Activated B cell treated with CpG ODN at 0.5 μM for 24 hours (primary cell): Measurements from ENCODE around the gene RET. TPM values are rescaled to one million over a fixed set of nuclear protein-coding genes. Genes with fewer than 3 reads are reported as not detected.

Source experiments
- ATAC-seq: fragments of 200-7000 bp; cut with Tn5 transposase; one replicate; pipeline ENCODE4 v1.10.0; 2021; ENCODE audit warnings: low read depth, mild to moderate bottlenecking, moderate library complexity
- CTCF ChIA-PET: fragments of 350-600 bp; sonication (Branson Sonifier 250); formaldehyde crosslinking; loops from one replicate; lab custom pipeline; 2021; ENCODE audit warnings: antibody characterized with exemption; lab: Charles Lee
- POLR2A ChIA-PET: fragments of 350-600 bp; sonication (Branson Sonifier 250); formaldehyde crosslinking; loops from one replicate; lab custom pipeline; 2021; ENCODE audit warnings: antibody characterized with exemption; lab: Charles Lee
- DNase-seq: peaks from one replicate; pipeline ENCODE4 v3.0.0; 2022
- H3K27ac Mint-ChIP-seq: one replicate; pipeline ENCODE4 v1.8.0; 2020; ENCODE audit warnings: mixed read lengths
- H3K27me3 Mint-ChIP-seq: one replicate; pipeline ENCODE4 v1.8.0; 2021; ENCODE audit warnings: mixed read lengths
- H3K36me3 Mint-ChIP-seq: one replicate; pipeline ENCODE4 v1.8.0; 2021; ENCODE audit warnings: low read depth, mixed read lengths
- H3K4me1 Mint-ChIP-seq: one replicate; pipeline ENCODE4 v1.8.0; 2021; ENCODE audit warnings: mixed read lengths
- H3K4me3 Mint-ChIP-seq: one replicate; pipeline ENCODE4 v1.8.0; 2020; ENCODE audit warnings: mild to moderate bottlenecking, mixed read lengths
- H3K9me3 Mint-ChIP-seq: one replicate; pipeline ENCODE4 v1.8.0; 2020; ENCODE audit warnings: mixed read lengths
- CTCF ChIP-seq: fragments of 200-600 bp; IDR thresholded peaks from one replicate; pipeline ENCODE4 v1.8.0; 2022; ENCODE audit warnings: antibody characterized with exemption, mild to moderate bottlenecking
- intact Hi-C: fragments of 100-400 bp; cut with micrococcal nuclease; formaldehyde crosslinking; loops from one replicate; pipeline ENCODE4 v1.15.1; 2024
- total RNA-seq: library from RNA; stranded (reverse); gene quantifications from 2 replicates; pipeline ENCODE4 v1.2.3, GENCODE V29; 2022

The RET gene
- total RNA-seq, 1 donor from 2014 or later, result not detected

DNA sequence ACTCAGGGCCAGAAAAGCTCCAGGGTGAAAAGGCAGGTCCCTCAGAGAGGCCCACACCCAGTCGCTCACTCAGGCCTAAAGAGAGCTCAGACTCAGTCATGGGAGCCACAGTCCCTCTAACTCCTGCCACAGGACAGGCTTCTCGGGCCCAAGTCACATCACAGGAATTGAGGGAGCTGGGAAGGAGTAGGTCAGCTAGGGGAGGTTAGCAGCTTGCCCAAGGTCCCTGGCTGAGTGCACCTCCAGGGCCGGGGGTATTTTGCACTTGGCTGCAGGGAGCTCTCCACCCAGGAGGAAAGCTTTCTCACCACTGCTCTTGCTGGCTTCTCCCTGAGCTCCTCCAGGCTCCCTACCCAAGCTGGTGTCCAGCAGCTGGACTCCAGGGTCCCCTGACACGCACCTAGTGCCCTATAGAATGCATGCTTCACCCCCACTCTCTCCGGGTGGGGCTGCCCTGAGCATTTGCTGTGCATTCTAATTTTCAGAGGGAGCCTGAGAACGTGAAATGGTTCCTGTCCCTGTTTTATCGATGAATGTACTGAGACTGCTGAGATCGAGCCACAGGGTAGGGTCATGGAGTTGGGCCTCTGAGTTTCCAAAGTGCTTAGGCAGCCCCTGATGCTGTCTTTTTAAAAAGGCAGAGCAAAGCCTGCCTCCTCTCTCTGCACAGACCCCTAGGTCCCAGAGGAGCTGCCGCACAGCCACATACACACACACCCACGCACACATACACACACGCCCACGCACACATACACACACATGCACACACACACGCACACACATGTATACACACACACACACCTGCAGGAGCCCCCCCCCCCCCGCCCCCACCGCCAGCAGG lies 37.9 kb upstream of the RET start:
- POLR2A ChIA-PET, result no interaction called here
- TF ChIP-seq CTCF, result no peak
- Mint-ChIP-seq H3K36me3 (no peaks in the 10 kb centered on the region), H3K27me3 (no peaks in the 10 kb centered on the region), H3K9me3 (peaks cover 3% of the 10 kb centered on the region), H3K4me1 (no peaks in the 10 kb centered on the region), H3K4me3 (no peak overlapping the region), H3K27ac (no peak overlapping the region)
- DNase-seq (no peak), ATAC-seq (no peak)
- CTCF ChIA-PET, result no interaction called here
- intact Hi-C loops, result no loop called here

- H3K4me3 Mint-ChIP-seq, result no peak overlapping the region
- no peak for ATAC-seq
- DNase-seq, result no peak
- no peaks in the 10 kb centered on the region for H3K36me3 Mint-ChIP-seq
- H3K4me1 Mint-ChIP-seq, result no peaks in the 10 kb centered on the region
- H3K27ac Mint-ChIP-seq, result no peak overlapping the region
- TF ChIP-seq CTCF, result no peak
- intact Hi-C loops, result no loop called here
- no peaks in the 10 kb centered on the region for H3K27me3 Mint-ChIP-seq
- POLR2A ChIA-PET, result no interaction called here
- H3K9me3 Mint-ChIP-seq, result no peaks in the 10 kb centered on the region
- CTCF ChIA-PET, result no interaction called here
Observed at GRCh38 chr10:43039624-43040481, 37.0 kb upstream of the RET start.

DNA sequence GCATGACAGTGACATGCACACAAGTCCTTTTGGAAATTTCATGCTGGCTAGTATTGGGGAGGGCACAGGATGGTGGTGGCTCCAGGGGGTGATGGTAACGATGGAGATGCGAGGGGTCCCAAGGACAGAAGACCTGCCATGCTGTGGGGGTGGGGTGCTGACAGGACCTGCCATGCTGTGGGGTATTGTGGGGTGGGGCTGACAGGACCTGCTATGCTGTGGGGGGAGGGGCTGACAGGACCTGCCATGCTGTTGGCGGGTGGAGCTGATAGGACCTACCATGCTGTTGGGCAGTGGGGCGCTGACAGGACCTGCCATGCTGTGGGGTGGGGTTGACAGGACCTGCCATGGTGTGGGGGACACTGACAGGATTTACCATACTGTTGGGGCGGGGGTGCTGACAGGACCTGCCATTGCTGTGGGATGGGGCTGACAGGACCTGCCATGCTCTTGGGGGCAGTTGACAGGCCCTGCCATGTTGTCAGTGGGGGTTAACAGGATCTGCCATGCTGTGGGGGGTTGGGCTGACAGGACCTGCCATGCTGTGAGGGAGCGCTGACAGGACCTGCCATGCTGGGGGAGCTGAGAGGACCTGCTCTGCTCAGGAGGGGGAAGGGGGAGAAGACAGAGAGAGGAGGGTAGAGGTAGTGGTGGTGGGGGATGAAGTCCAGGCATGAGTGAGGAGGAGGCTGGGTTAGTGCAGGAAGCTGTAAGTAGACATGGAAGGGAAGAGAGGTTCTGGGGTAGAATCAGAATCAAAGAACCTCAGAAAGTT lies 36.2 kb upstream of the RET start:
- no peak overlapping the region for H3K27ac Mint-ChIP-seq
- intact Hi-C loops, result no loop called here
- H3K9me3 Mint-ChIP-seq, result no peaks in the 10 kb centered on the region
- no peak for TF ChIP-seq CTCF
- H3K4me1 Mint-ChIP-seq, result no peaks in the 10 kb centered on the region
- CTCF ChIA-PET, result no interaction called here
- ATAC-seq (no peak), DNase-seq (no peak)
- H3K36me3 Mint-ChIP-seq, result no peaks in the 10 kb centered on the region
- POLR2A ChIA-PET, result no interaction called here
- H3K4me3 Mint-ChIP-seq, result no peak overlapping the region
- no peaks in the 10 kb centered on the region for H3K27me3 Mint-ChIP-seq

DNA sequence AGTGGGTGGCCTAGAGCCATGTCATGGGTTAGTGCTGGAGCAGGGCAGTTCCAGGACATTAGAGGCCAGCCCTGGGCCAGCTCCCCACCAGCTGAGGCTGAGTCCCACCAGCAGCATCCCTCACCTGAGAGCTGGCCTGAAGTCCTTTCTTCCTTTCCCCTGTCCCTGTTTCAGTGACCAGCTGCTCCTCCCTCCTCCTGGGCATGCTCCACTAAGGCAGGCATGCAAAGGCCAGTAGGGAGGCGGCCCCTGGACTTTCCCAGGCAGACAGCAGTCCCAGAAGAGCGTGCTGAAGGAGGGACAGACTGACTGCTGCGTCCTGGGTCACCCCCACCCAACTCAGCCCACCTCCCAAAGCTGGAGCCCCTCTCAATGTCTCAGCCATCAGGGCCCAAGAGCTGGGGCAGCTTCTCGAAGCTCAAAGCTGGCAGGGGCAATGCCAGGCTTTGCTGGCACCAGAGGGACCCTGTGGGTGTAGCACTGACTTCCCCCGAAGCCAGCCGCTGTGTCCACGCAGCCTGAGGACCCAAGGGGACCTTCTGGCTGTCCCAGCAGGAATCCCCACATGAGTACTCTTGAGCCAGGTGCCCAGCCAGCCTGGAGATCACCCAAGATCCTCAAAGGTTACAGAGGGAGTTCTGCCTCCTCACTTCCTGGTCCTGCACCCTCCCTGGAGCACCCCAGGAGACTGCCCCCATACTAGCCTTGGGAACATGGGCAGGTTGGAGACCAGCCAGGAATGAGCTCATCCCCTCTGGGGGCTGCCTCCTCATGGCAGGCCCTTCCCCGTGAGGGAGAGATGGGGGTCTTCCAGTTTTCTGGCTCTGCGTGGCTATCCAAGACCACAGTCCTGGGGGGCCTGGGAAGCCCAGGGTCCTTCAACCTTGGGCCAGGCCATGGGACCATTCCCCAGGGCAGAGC lies 35.2 kb upstream of the RET start:
- no peak for DNase-seq
- intact Hi-C loops, result no loop called here
- TF ChIP-seq CTCF, result no peak
- no peak overlapping the region for H3K27ac Mint-ChIP-seq
- POLR2A ChIA-PET, result no interaction called here
- ATAC-seq, result no peak
- no peaks in the 10 kb centered on the region for H3K9me3 Mint-ChIP-seq
- H3K36me3 Mint-ChIP-seq, result no peaks in the 10 kb centered on the region
- CTCF ChIA-PET, result no interaction called here
- H3K4me1 Mint-ChIP-seq, result no peaks in the 10 kb centered on the region
- no peaks in the 10 kb centered on the region for H3K27me3 Mint-ChIP-seq
- no peak overlapping the region for H3K4me3 Mint-ChIP-seq
